Measurements from ENCODE around the gene ST7L.

ST7L gene

GRCh38 chr1:112614460-112615065, 4.4 kb downstream of the ST7L start:
- peak; percentile 37 for DNase-seq

- peak; percentile 47 for DNase-seq
Observed at GRCh38 chr1:112605633-112606327, 13.2 kb downstream of the ST7L start.

DNA sequence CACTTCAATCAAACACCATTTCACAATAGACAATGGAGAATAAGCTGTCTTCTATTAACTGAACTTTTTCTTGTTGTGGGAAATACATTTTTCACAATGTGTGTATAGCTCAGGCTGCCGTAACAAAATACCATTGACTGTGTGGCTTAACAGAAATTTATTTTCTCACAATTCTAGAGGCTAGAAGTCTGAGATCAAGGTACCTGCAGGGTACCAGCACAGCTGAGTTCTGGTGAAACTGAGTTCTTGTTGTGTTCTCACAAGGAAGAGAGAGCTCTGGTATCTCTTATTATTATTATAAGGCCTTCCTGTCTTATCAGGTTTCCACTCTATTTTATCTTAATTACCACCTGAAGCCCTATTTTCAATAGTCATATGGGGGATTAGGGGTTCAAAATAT, 15.4 kb downstream of the ST7L start:
- DNase-seq: no peak

GRCh38 chr1:112603012-112603411, 15.9 kb downstream of the ST7L start:
- DNase-seq: no peak

DNA sequence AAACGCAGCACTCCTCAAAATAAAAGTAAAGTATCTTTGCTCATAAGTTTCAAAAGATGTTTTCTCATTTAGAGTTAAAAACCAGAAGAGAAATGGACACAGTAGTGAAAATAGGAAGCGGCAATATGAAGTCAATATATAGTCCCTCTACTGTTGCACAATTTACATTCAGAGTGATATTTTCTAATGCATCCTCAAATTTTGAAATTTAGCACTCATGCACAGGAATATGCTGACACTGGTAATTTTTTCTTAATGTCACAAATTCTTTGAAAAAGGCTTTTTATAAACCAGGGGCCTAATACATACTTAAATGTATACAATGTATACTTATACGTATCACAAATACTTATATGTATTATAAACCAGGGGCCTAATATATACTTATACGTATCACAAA, 19.5 kb downstream of the ST7L start:
- DNase-seq: no peak

GRCh38 chr1:112594208-112594876, 24.6 kb downstream of the ST7L start:
- DNase-seq: no peak

- DNase-seq: no peak
Observed at GRCh38 chr1:112589766-112590165, 29.2 kb downstream of the ST7L start.

GRCh38 chr1:112583366-112583765, 35.6 kb downstream of the ST7L start:
- no peak for DNase-seq

DNA sequence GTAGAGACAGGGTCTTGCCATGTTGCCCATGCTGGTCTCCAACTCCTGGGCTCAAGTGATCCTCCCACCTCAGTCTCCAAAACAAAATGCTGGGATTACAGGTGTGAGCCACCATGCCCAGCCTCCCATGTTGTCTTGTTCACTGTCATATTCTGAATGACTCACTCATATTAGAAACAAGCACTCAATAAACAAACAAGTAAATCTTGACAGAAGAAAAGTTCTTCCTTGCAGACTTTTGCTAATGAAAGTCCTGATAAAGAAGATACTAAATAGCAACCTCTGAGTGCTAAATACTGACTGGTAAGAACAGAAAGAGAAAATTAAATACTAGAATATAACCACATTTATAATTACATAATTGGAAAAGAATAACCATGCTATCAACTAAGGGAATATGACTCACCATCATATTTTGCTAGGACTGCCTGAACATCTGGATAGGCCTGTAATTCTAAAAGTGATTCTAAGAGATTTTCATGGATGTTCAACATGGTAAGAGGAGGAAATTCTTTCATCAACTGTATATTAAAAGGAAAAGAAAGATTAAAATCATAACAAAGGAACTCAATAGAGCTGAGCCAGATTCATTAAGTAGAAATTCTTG, 37.3 kb downstream of the ST7L start:
- DNase-seq: no peak

DNA sequence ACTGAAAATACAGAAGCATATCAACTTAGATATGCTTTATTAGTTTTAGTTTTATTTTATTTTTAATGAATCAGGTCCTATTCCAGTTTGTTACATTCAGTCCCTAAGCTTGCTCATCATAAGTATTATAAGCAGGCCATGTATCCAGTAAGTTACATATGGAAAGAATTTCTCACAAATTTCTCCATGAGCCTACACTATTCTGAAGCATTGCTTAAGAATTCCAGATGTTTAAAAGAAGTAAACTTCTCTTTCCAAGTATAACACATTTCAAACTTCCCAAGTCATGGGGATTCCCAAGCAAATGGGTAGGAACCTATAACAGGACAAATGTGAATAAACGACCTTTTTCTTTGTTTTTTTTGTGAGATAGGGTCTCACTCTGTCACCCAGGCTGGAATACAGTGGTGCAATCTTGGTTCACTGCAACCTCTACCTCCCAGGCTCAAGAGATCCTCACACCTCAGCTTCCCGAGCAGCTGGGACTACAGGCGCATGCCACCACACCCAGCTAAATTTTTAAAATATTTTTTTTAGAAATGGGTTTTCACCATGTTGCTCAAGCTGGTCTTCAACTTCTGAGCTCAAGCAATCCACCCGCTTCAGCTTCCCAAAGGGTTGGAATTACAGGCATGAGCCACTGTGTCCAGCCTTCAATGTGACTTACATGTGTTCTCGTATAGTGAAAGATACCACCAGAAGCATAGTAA, 39.0 kb downstream of the ST7L start:
- DNase-seq: no peak

- no peak for DNase-seq
Observed at GRCh38 chr1:112576240-112576639, 42.7 kb downstream of the ST7L start.

DNA sequence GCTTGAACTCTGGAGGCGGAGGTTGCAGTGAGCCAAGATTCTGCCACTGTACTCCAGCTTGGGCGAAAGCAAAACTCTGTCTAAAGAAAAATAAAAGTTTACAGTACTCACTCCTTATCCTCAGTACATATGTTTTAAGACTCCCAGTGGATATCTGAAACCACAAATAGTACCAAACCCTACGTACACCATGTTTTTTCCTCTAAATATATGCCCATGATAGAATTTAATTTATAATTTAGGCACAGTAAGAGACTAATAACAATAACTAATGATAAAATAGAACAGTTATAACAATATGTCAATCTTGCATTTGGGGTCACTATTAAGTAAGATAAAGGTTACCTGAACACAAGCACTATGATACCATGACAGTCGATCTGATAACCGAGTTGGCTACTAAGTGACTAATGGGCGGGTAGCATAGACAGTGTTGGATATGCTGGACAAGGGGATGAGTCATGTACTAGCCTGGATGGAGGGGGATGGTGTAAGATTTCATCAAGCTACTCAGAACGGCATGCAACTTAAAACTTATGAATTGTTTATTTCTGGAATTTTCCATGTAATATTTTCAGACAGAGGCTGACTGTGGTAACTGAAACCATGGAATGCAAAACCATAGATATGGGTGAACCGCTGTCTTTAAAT, 43.7 kb downstream of the ST7L start:
- no peak for DNase-seq

DNA sequence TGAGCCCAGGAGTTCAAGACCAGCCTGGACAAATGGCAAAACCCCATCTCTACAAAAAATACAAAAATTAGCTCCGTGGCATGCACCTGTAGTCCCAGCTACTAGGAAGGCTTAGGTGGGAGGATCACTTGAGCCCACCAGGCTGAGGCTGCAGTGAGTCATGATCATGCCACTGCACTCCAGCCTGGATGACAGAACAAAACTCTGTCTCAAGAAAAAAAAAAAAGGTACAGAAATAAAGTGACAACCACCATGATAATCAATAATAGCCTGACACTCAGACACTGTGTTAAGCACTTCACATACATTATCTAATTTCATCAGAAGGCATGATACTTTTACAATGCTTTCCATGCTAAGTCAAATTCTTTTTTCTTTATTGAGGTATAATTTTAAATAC, 53.1 kb downstream of the ST7L start:
- no peak for DNase-seq

DNA sequence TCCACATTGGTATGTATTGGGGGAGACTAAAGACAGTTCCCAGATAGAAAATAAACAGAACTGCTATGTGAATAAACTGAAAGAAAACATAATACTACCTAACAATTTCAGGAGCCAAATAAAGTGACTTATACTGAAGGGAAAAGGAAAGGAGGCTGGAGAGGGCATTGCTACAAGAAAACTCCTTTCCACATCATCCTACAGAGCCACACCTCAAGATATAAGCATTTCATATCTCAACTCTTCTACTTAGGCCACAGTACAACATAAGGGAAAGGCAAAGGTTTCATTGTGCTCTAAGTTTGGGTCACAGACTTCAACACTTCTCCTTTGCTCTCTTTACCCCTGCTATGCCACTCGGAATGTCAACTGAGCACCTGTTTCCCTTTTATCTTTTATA, 54.9 kb downstream of the ST7L start:
- DNase-seq: no peak

DNA sequence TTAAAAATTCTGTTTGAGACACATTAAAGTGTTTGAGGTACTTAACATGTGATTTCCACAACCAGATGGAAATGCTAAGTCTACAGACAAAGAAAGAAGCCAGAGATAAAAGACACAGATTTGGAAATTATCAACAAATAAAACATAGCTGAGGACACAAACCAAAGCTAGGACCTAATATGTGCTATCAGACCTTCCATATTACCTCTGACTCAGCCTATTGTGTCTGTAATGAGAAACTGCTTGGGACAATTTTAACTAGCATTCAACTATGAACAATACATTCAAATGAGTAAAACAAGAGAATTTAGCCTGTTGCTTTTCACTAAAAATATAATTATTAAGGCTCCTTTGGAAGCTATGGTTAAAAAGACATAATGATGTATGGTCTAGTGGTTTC, 55.6 kb downstream of the ST7L start:
- DNase-seq: no peak

- no peak for DNase-seq
Observed at GRCh38 chr1:112558634-112559033, 60.3 kb downstream of the ST7L start.

GRCh38 chr1:112557385-112557784, 61.6 kb downstream of the ST7L start:
- peak; percentile 57 for DNase-seq

DNA sequence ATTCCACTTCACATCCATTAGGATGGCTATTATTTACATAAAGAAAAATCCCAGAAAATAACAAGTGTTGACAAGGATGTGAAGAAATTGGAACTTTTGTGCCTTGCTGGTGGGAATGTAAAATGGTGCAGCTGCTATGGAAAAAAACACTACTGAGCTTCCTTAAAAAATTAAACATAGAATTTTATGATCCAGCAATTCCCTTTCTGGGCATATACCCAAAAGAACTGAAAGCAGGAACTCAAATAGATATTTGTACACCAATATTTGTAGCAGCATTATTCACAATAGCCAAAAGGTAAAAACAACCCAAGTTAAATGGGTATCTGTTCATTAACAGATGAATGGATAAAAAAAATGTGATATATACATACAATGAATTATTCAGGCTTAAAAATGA, 64.5 kb downstream of the ST7L start:
- DNase-seq: no peak

DNA sequence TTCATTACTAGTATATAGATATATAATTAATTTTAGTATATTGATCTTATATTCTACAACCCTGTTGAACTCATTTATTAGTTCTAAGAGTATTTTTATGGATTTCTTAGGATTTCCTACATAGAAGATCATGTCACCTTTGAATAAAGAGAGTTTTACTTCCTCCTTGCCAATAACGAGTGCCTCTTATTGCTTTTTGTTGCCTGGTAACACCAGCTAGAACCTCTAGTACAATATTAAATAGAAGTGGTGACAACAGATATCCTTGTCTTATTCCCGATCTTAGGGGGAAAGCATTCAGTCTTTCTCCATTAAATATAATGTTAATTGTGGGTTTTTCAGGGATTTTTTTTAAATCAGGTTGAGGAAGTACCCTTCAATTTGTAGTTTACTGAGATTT, 69.4 kb downstream of the ST7L start:
- no peak for DNase-seq

- no peak for DNase-seq
Observed at GRCh38 chr1:112548547-112548946, 70.4 kb downstream of the ST7L start.

- DNase-seq: no peak
Observed at GRCh38 chr1:112546076-112546475, 72.9 kb downstream of the ST7L start.

DNA sequence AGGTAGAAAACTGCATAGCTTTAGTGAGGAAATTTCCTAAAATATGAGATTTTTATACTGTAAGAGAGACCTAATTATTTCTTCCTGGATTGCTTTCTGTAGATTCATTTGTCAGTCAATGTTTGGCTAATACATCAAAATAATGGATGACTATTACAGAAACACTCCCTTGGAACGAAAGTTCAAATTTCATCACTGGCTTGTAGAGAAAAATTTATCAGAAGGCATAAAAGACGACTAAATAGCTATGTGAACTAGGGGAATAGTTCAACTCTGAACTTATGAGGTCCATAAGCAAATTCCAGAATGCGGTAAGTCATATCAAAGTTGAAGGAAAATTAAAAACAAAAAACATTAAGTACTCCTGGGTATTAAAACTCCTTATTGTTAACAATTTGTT, 74.2 kb downstream of the ST7L start:
- no peak for DNase-seq
